NCI-H2227 (cell line): Measurements from ENCODE around the gene RYR2.
"Not testable (repeated sequence)": the region's sequence is repeated elsewhere in the genome, so short reads cannot be mapped to it uniquely, and the experiment has no call there.

Source experiments
- DNase-seq: peaks from one replicate; lab custom pipeline; 2025; ENCODE audit not compliant: unreplicated experiment; lab: John Stamatoyannopoulos, UW

RYR2 gene

DNA sequence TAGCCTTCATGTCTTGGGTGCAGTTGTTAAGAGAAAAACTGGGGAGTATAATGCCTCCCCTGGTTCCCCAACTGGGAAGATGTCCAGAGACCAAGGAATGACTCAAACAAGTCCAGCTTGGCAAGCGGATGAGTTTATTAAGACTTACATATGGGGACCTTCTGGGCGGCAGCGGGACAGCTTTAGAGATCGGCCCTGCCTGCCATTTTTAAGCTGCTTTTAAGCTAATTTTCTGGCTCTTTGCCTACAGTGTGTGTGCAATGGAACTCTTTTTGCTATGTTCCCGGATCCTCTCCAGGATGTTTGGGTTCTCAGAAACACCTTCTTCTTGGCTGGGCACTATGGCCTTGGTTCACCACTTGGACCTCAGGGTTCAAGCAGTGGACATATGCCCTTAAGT, 99.5 kb downstream of the RYR2 start:
- no peak for DNase-seq

DNA sequence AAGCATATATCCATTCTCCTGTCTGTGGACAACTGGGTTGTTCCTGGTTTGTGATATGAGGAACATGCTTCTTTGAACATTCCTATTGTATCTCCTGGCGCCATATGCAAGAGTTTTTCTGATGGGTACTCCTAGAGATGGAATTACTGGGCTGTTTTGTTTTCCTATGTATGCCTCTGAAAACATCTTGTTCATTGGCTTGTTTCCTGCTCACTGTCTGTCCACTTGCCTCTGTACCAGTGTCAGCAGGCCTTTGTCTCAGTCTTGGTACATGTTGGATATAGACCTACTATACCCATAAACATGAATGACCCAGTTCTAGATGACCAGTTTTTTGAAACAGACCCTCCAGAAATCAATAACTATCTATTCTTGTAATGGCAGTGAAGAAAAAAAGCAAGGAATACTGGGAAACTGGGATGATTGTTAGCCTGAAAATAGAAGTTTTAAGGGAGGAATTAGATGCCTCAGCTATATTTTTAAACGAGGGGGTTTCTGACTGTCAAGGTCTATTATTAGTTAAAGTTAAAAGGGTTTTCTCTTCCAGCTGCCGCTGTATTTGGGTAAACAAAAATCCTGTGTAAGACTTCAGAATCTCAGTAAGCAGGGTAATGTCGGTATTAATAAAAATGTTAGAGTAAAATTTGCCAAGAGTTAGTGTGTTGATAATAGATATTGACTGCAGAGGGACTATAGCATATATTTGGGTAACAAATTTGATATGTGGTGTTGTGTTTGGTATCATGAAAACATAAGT, 103.6 kb downstream of the RYR2 start:
- no peak for DNase-seq

DNA sequence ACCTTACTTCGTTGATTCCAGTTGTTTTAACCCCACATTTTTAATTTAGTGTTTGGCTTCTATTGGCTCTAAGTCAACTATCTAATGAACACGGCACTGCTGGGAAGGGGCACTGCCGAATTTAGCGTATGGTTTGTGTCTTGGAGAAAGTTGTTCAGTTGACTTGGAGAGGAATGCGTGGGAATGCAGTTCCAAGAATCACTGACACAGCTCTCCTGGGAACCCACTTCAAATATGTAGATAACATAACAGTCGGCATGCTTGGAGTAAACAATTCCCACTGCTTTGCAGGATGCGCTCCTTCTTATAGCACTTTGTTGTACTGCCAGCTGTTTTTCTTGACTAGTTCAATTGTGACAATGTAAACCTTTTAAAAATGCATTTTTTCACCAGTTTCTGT, 104.3 kb downstream of the RYR2 start:
- no peak for DNase-seq

DNA sequence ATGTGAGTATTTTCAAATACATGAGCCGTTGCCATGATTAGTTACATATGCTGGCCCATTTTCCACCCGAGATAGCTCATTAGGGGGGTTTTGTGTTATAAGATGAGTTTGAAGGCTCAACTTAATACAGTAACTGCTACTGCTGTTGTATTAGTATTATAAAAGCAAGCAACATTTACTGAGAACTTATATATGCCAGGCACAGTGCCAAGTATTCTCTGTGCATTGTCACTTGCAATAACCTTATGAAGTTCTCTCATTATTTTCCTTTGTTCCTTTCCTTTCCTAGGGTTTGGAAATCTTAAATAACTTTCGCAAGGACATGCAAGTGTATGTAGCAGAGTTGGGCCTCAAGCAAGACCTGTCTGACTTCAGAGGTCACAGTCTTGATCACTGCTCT, 107.9 kb downstream of the RYR2 start:
- DNase-seq: no peak

DNA sequence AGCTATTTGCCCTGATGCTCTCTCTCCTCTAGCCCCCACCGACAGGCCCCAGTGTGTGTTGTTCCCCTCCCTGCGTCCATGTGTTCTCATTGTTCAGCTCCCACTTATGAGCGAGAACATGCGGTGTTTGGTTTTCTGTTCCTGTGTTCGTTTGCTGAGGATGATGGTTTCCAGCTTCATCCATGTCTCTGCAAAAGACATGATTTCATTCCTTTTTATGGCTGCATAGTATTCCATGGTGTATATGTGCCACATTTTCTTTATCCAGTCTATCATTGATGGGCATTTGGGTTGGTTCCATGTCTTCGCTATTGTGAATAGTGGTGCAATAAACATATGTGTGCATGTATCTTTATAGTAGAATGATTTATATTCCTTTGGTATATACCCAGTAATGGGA, 110.0 kb downstream of the RYR2 start:
- not testable (repeated sequence) for DNase-seq

DNA sequence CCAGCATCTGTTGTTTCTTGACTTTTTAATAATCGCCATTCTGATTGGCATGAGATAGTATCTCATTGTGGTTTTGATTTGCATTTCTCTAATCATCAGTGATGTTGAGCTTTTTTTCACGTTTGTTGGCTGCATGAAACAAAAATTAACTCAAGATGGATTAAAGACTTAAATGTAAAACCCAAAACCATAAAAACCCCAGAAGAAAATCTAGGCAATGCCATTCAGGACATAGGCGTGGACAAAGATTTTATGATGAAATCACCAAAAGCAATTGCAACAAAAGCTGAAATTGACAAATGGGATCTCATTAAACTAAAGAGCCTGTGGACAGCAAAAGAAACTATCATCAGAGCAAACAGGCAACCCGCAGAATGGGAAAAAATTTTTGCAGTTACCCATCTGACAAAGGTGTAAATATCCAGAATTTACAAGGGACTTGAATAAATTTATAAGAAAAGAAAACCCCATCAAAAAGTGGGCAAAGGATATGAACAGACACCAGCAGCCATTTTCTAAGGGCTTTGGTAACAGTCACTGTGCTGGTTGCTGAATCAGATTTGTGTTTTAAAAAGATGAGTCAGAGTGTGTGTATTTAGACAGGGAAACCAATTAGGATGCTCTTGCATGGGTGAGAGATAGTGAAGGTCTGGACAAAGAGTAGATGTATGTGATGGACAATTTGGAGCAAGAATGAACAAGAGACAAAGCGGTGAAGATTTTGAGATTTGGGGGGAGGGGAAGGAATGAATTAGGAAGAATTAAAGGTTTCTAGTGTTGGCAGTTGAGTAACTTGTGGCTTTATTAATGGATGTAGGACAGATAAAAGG, 110.7 kb downstream of the RYR2 start:
- DNase-seq: no peak

DNA sequence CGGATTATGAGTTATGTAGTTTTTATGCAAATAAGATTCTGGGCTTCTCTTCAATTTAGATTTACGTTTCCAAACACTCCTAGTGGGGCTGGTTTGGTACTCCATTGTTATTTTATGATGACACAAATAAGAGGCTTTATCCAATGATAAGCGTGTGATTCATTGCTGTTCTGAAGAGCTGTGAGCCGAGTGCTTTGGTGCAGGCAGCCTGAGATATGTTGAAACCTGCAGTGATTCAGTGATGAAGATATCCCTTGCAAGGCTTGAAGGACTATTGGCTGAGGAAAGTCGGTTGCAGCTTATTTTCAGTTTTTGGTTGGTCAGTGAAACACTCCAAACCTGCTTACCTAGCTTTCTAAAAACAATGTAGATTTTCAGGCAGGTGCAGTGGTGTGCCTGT, 112.2 kb downstream of the RYR2 start:
- no peak for DNase-seq

DNA sequence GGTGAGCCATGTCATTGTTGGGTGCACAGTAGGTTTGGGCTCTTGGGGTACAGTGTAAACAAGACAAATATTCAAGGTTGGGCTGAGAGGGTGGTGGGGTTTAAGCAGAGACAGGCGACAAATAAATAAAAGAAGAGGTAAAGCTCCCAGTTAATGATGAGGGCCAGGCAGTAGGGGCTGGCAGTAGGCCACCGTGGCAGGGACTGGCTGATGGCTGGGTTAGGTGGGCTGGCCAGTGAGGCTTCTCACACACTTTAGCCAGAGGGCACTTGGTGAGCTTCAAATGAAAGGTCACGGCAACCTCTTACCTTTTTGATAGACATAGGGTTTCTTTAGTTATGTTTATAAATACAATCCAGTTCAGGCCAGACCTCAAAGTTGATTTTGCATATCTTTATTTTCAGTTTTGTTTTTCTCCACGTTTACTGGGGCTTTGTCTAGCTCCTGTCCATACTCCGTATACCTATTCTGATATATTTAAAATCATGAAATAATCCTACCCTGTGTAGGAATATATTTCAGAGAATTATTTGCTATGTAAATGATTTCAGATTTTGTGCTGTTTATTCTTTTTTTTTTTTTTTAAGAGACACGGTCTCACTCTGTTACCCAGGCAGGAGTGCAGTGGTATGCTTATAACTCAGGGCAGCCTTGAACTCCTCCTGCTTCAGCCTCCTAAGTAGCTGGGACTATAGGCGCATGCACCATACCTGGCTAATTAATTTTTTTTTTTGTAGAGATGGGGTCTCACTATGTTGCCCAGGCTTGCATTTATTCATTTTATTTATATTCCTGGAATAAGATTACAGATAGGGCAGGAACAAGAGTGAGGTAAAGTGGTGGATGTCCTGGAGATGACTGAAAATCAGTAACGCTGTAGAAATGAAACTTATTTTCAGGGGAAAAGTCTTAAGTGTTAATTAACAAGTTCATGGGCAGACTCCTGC, 122.7 kb downstream of the RYR2 start:
- no peak for DNase-seq

DNA sequence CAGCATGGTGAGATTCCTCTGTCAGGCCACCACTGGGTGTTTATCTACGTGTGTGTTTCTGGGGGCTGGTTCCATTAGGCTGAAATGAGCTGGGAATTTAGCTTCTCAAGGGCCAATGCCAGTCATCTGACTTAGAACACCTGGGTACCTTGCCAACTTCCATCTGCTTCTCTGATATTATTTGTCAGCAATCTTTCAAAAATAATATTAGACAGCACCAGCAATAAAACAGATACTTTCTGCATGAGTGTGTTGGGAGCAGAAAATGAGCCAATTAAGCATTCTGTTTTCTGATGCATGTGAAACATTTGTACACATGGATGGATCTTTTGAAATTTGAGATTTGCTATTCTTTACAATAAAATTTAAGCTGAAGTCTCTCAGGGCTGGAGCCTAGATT, 124.1 kb downstream of the RYR2 start:
- DNase-seq: no peak

DNA sequence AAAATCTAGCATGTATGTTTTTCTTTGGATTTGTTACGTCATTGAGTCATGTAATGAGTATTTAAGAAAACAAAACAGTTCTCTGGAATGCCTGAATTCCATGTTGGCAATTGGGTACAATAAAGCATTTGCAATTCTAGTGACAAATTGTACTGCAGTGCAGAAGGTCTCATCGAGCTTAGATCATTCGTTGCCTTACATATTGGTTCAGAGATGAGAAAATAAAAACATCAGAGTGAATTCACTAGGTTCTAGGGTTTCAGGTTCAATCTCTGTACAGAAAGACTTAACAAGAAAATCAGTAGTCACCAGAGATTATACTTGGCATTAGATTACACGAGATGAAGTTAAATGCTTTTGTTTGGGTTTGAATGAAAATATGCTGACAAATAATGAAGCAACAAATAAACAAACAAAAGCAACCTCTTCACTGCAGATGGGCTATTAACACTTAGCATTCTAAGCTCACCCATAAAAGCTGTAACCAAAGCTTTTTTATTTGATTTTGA, 124.7 kb downstream of the RYR2 start:
- DNase-seq: no peak

DNA sequence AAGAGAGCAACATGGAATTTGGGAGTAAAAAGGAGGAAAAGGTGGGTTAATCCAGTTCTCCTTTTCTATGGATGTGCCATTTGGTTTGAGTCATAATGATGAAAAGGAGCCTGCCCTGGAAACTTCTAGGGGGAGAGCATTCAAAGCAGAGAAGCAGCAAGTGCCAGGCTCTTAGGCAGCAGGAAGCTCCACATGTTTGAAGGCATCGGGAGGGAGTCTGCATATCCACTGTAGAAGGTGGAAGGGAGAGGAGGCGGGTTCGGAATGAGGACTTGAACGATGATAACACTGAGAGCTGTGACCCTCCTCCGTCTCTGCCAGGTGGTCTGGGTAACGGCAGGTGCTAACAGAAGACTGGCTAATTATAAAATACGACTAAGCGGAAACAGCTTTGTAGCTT, 128.2 kb downstream of the RYR2 start:
- no peak for DNase-seq

DNA sequence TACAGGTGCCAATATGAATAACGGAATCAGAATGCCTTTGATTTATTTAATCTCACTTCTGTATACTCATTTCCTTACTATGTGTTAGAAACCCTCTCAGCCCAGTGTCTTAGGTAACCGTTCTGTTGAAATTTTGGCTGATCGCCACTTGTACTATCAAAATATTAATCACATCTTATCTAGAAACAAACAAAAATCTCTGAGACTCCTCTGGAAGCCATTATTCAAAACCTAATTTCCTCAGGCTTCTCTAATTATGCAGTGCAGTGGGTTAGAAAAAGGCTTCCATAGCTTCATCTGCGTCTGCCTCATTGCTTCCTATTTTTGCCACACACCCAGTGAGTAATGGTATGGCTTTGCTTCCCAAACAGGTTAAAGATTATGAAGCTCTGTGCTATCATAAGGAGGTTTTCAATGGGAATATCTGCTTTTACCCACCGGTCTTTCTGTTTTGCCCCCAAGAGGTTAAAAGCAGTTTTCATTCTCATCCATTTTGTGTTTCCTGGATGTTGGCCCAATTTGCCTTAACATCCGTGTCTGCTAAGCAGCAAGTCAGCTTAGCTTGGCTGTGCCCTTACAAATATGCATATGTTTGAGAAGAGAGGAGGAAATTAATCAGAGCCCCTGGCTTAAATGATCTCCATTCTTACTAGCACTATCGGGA, 129.6 kb downstream of the RYR2 start:
- DNase-seq: no peak

DNA sequence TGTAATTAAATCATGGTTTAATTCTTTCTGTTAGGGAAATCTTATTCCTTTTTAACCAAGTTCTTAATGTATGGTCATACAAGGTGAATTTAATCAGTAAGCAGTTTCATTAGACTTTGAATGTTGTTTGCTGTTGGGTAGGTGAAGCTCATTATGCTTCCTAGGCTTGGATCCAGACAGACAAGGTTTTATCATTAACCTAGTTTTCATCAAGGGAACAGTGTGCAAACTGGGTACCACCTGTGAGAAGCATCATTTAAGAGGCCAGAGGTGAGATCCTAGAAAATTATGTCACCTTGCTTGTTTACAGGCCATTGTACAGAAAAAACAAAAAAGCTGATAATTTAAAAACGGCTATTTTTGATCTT, 130.1 kb downstream of the RYR2 start:
- no peak for DNase-seq

DNA sequence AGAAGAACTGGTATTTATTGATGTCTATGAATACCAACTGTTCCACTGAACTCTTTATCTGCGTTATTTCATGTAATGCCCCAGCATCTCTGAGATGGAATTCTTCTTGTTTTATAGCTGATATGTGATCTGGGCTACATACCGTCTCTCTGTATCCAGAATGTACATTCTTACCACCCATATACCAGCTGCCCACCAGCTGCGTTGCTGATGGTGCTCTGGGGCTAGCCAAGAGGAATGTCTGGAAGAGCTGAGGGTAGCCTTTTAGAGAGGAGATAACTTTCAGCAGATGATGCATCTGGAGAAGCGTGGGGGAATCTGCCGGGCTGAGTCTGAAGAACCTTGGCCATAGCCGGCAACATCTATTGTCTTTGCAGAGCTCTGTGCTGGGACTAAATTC, 137.5 kb downstream of the RYR2 start:
- no peak for DNase-seq

DNA sequence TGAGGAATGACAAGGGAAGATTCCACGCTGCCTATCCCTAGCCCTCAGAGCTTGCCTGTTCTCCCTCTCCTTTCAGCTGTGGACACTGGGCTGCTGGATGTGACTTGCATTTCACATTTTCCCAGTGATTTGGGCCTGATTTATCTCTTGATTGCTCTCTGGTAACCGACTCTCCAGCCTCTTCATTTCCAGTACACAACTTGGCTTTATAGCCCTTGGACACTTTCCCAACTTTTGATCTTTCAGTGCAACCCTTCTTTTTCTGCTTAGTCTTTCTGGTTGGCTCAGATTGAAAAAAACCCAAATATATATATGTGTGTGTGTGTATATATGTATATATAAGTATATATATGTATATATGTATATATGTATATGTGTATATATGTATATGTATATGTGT, 138.3 kb downstream of the RYR2 start:
- no peak for DNase-seq

DNA sequence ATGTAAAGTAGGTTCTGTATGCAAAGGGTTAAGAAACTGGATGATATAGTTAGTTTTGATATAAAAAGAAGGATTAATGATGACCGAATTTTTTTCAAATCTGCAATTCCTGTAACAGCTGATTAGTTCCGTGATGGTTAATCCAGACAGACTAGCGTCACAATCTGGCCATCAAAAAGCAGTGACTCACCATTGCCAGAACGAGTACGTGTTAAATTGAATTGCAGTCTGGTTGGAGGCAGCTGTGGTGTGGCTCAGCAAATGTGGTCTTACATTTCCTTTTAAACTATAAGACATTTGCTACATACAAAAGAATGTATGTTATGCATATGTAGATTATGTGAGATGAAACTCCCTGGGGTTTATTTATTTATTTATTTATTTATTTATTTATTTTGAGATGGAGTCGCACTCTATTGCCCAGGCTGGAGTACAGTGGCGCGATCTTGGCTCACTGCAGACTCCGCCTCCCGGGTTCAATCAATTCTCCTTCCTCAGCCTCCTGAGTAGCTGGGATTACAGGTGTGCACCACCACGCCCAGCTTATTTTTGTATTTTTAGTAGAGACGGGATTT, 139.8 kb downstream of the RYR2 start:
- no peak for DNase-seq

DNA sequence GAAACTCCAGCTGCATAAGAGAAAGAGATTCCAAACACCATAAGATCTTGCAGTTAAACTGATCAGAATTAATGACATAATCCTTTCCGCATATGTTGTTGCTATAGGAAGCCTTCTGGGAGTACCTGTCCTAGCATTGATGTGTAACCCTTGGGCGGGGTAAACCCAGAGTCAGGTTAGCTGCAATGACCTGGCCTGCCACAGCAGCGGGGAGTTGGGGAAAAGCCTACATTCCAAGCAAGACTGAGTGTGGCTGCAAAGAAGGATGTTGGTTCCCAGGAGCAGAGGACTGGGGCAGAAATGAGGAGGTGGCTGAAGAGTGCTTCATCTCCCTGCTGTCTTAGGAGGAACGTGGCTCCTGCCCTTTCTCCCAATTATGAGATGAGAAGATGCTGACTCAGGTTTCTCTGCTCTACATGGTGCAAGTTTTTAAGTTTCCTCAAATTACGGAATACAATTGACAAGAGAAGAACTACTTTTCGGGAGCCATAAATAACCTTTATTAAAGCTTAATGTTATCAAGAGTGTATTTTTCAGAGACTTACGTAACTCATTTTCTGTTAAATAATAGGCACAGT, 142.1 kb downstream of the RYR2 start:
- no peak for DNase-seq

DNA sequence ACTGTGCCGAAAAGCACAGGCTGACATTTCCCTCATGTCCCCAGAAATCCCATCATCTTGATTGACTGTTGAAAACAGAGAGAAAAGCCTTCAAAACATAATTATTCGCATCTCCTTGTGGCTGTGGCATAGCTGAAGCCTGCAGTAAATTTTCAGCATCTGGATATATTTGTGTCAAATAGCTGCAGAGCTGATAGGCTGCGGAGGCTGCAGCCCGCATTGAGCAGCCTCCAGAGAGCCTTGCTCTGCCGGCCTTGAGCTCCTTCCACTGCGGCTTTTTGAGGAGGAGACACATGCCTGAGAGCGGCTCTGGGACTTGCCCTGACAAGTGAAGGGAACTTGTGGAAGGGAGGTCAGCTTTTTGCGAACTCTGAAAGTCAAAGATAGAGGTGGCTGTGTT, 144.7 kb downstream of the RYR2 start:
- DNase-seq: no peak

DNA sequence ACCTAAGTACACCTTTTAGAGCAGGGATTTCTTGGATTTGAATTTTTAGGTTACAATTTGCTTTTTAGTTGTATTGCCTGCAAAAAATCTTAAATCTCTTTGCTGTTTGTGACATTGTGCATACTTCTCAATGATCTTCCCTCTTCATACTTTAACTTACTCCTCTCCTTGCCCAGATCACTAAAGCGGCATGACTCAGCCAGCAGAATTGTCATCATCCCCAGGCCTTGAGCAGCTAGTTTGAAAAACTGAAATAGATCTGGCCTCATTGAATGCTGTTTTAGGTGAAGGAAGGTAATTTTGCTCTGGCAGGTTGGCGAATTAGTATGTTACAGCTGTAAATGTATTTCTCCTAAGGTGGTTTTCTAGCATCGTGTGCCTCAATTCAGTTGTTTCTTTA, 145.9 kb downstream of the RYR2 start:
- DNase-seq: no peak

DNA sequence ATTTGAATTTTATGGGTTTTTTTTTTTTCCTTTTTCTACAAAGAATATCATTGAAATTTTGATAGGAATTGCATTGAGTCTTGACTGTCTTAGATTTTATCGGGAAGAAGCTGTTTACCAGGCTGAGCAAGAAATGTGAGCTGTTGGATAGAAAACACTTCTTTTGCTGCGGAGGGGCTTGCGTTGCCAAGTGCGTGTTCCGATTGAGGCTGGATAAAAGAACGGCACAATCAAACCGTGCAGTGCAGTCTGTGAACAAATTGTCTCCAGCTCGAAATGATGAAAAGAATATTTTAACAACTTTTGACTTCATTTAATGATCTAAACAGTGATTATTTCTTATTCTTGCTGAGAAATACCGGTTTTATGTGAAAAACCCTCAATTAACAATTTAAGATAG, 149.4 kb downstream of the RYR2 start:
- no peak for DNase-seq
